ENCODE data around the gene RHOA. TPM values are rescaled to one million over a fixed set of nuclear protein-coding genes. Genes with fewer than 3 reads are reported as not detected.
A peak's percentile ranks its signal among the peaks of the same experiment; 100 is the strongest.
"Not testable (repeated sequence)": the region's sequence is repeated elsewhere in the genome, so short reads cannot be mapped to it uniquely, and the experiment has no call there.

RHOA gene
- total RNA-seq, 2 donors from 2014 or later, result 296 to 343 TPM

DNA sequence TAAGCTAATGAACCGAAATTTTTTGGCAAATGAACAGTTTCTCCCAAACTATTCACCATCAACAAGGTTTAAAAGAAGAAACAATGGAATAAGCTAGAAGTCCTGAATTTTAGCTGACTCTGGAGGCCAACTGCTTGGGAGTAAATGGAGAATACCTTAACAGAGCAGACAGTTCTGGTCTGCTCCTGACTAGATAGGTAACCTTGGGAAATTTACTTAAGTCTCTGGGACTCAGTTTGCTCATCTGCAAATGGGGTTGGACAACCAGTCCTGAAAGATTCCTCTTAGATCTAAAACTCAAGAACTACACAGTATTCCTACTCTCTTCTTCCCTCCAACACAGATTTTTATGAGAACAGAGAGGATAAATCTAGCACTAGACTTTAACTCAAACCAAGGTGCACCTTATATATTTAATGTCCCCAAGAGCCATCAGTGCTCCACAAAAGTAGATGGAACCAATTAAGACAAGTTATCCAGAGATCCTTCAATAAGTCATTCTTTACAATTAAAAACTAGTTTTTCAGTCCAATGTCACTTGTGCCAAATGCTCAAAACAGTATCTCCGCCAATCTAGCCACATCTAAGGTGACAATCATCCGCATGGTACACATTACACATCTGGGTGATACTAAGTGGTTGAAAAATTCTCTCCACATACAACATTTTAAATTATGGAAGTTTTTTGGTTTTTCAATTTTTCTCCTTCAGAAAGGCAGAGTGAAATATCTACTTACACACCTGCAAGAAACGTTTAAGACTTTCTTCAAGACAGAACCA is 1.5 kb downstream of the RHOA start:
- Histone ChIP-seq H3K27ac (peak overlapping the region in 1 of 2 donors; percentile 1), H3K4me3 (peak overlapping the region; percentile 88 to 98), H3K4me1 (replicated peaks) (peaks cover 11% of the 10 kb centered on the region), H3K27me3 (replicated peaks; ENCODE audit: insufficient read depth) (no peaks in the 10 kb centered on the region), H3K9me3 (no peaks in the 10 kb centered on the region), H3K36me3 (no peaks in the 10 kb centered on the region)
- intact Hi-C loops (cut with DNase I), result loop anchor here (5.0 to 10.0 kb wide), 4 partner anchors 53 to 405 kb away; partner anchors contain the start of genes GPX1, QRICH1 and WDR6
- DNase-seq (ENCODE audit: low spot score), result no peak
- 31% methylated on average over 4 of the region's 4 CpGs for whole genome bisulfite sequencing
- TF ChIP-seq POLR2AphosphoS5 (IDR thresholded peaks at IDR 0.05), result no peak
- TF ChIP-seq, protein P1, sequence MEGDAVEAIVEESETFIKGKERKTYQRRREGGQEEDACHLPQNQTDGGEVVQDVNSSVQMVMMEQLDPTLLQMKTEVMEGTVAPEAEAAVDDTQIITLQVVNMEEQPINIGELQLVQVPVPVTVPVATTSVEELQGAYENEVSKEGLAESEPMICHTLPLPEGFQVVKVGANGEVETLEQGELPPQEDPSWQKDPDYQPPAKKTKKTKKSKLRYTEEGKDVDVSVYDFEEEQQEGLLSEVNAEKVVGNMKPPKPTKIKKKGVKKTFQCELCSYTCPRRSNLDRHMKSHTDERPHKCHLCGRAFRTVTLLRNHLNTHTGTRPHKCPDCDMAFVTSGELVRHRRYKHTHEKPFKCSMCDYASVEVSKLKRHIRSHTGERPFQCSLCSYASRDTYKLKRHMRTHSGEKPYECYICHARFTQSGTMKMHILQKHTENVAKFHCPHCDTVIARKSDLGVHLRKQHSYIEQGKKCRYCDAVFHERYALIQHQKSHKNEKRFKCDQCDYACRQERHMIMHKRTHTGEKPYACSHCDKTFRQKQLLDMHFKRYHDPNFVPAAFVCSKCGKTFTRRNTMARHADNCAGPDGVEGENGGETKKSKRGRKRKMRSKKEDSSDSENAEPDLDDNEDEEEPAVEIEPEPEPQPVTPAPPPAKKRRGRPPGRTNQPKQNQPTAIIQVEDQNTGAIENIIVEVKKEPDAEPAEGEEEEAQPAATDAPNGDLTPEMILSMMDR (IDR thresholded peaks at IDR 0.05), result no peak

DNA sequence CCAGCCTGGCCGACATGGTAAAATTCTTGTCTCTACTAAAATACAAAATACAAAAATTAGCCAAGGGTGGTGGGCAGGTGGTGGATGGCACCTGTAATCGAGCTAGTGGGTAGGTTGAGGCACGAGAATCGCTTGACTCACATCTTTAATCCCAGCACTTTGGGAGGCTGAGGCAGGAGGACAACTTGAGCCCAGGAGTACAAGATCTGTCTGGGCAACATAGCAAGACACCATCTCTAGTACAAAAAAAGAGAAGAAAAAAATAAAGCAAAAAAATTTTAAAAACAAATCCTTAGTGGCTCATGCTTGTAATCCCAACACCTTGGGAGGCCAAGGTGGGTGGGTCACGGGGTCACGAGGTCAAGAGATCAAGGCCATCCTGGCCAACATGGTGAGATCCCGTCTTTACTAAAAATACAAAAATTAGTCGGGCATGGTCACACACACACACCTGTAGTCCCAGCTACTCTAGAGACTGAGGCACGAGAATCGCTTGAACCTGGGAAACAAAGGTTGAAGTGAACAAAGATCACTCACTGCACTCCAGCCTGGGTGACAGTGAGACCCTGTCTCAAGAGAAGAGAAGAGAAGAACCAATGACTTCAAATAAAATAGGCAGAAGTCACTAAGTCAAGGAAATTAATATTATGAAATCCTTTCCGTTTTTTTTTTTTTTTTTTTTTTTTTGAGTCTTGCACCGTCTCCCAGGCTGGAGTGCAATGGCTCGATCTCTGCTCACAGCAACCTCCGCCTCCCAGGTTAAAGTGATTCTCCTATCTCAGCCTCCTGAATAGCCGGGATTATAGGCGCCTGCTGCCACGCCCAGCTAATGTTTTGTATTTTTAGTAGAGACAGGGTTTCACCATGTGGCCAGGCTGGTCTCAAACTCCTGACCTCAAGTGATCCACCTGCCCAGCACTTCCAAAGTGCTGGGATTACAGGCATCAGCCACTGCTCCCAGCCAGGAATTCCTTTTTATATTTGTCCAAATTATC is 4.9 kb downstream of the RHOA start:
- WGBS, result 66% methylated on average over 17 of the region's 17 CpGs
- TF ChIP-seq POLR2AphosphoS5 (IDR thresholded peaks at IDR 0.05) (no peak), POLR2A (IDR thresholded peaks at IDR 0.05) (no peak)
- TF ChIP-seq, protein P1 (IDR thresholded peaks at IDR 0.05), result no peak
- no peak for DNase-seq (ENCODE audit: low spot score)
- Histone ChIP-seq H3K27ac (no peak overlapping the region), H3K27me3 (replicated peaks; ENCODE audit: insufficient read depth) (no peaks in the 10 kb centered on the region), H3K36me3 (no peaks in the 10 kb centered on the region), H3K4me3 (no peak overlapping the region), H3K9me3 (no peaks in the 10 kb centered on the region), H3K4me1 (replicated peaks) (no peaks in the 10 kb centered on the region)
- intact Hi-C loops (cut with DNase I), result no loop called here

- H3K36me3 ChIP-seq; H3K9me3 ChIP-seq; H3K27me3 ChIP-seq (replicated peaks; ENCODE audit: insufficient read depth); intact Hi-C loops (cut with DNase I); H3K4me3 ChIP-seq; DNase-seq (ENCODE audit: low spot score); H3K4me1 ChIP-seq (replicated peaks): not testable (repeated sequence)
- H3K27ac ChIP-seq, result peak overlapping the region in 1 of 2 donors; percentile 24
- 34% methylated on average over 9 of the region's 9 CpGs for WGBS
These were observed 6.2 kb downstream of the RHOA start for GRCh38 chr3:49405570-49405969.

DNA sequence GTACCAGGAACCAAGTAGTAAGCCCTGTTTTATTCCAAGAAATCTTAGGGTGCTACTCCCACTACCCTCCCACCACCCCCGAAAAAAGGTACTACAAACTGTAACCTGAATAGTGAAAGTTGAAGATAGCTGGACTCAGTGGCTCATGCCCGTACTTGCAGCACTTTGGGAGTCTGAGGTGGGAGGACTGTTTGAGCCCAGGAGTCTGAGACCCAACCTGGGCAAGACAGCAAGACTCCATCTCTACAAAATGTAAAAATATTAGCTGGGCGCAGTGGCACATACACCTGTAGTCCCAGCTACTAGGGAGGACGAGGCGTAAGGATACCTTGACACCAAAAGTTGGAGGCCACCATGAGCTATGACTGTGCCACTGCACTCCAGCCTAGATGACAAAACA is 7.9 kb downstream of the RHOA start:
- Histone ChIP-seq H3K4me1 (replicated peaks) (no peaks in the 10 kb centered on the region), H3K27me3 (replicated peaks; ENCODE audit: insufficient read depth) (no peaks in the 10 kb centered on the region), H3K9me3 (no peaks in the 10 kb centered on the region), H3K4me3 (no peak overlapping the region), H3K27ac (no peak overlapping the region), H3K36me3 (no peaks in the 10 kb centered on the region)
- no peak for DNase-seq (ENCODE audit: low spot score)
- WGBS, result 66% methylated on average over 5 of the region's 5 CpGs
- TF ChIP-seq, protein P1 (IDR thresholded peaks at IDR 0.05), result no peak
- TF ChIP-seq POLR2AphosphoS5 (IDR thresholded peaks at IDR 0.05) (no peak), POLR2A (IDR thresholded peaks at IDR 0.05) (no peak)
- intact Hi-C loops (cut with DNase I), result no loop called here

- WGBS, result 66% methylated on average over 2 of the region's 2 CpGs
- H3K9me3 ChIP-seq, result no peaks in the 10 kb centered on the region
- H3K4me3 ChIP-seq, result no peak overlapping the region
- no peak overlapping the region for H3K27ac ChIP-seq
- TF ChIP-seq, protein P1 (IDR thresholded peaks at IDR 0.05), result no peak
- TF ChIP-seq POLR2AphosphoS5 (IDR thresholded peaks at IDR 0.05), result no peak
- no peak for TF ChIP-seq POLR2A (IDR thresholded peaks at IDR 0.05)
- no peak for DNase-seq (ENCODE audit: low spot score)
- H3K4me1 ChIP-seq (replicated peaks), result no peaks in the 10 kb centered on the region
- no peaks in the 10 kb centered on the region for H3K36me3 ChIP-seq
- intact Hi-C loops (cut with DNase I), result no loop called here
- H3K27me3 ChIP-seq (replicated peaks; ENCODE audit: insufficient read depth), result no peaks in the 10 kb centered on the region
These were observed 10.0 kb downstream of the RHOA start for GRCh38 chr3:49401766-49402165.
